Ureter (tissue), 1 donor: Measurements from ENCODE around the gene SMIM36. TPM values are rescaled to one million over a fixed set of nuclear protein-coding genes. Genes with fewer than 3 reads are reported as not detected.
"Not testable (repeated sequence)": the region's sequence is repeated elsewhere in the genome, so short reads cannot be mapped to it uniquely, and the experiment has no call there.

Experiments used
- DNase-seq: peaks from one replicate; pipeline ENCODE4 v3.0.0-alpha.2; 2020; ENCODE audit warnings: low spot score
- total RNA-seq: library from RNA; stranded (reverse); gene quantifications from one replicate; pipeline ENCODE4 v1.2.4, GENCODE V29; 2023
- donor health status: DM: yes; HTN: yes; CAD: no.

The SMIM36 gene
- total RNA-seq, 1 donor from 2014 or later, result not detected

GRCh38 chr17:55414983-55415382, 96.3 kb downstream of the SMIM36 start:
- no peak for DNase-seq

GRCh38 chr17:55413825-55414489, 97.3 kb downstream of the SMIM36 start:
- DNase-seq, result no peak

DNA sequence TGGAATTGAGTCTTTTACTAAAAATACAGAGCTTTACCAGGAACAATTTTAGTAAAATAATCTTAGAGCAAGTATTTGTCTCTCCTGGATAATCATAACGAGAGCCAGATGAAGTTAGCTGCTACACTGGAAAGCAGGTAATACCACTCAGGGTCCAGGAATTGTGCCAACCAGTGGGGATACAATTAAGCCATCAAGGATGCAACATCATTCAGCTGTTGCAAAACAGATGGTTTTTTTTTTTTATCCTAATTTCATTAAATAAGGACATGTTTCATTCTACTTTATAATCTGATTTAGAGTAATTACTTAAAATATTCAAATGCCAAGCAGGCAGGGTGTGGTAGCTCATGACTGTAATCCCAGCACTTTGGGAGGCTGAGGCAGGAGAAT, 99.8 kb downstream of the SMIM36 start:
- no peak for DNase-seq

DNA sequence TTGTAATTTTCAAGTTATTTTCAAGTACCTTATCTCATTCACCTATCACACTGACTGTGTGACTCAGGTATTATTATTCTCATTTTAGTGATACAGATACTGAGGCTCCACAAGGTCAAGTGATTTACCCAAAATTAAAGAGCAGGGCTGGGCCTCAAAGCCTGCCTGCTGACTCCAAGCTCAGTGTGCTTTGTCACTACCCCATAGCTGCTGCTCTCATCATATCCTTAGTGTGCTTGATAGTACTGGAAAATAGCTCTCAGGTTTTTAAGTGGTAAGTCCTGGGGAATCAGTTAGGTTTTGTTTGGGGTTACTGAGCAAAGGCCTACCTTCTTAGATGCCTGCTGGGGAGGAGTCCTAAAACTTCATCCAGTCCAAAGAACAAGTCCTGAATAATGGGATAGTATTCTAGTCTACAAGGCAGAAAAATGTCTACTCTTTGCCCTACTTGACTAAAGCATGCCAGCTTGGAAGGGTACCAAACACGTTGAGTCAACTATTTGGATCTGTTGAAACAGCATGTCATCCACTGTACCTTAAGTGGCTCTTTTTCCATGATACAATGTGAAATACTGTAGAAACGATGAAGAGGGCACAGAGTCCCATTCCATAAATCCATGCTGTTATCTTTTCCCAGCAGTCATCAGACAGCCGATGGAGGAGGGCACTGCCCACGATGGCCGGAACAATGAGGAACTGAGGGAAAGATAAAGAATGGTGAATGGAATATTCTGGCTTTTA, 100.4 kb downstream of the SMIM36 start:
- no peak for DNase-seq

DNA sequence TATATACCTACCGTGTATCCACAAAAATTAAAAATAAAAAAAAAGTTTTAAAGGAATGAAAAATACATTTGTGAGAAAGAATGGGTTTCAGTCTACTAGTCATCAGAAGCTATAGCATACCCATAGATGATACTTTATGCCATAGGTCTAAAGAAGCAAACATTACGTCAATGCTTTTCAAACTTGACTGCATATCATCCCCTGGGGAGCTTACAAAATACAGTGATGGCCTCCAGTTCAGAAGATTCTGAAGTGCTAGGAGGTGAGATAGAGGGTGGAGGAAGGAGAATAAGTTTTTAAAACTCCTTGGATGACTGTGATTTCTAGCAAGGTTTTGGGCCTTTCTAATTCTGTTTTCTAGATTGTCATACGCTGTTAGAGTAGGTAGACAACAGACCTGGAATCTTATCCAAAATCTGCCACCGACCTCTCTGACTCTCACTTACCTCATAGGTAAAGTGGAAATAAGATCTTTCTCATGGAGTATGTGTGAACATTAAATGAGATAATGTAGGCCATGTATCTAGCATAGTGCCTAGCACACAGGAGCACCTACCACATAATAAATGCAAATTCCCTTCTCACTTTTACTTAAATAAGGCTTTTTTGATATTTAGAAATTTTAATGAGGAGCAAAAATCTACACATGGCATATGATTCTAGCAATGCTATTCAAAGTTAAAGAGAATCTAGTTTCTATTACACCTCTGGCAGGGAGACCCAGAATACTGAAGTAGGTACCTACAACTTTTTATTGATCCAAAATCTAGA, 102.0 kb downstream of the SMIM36 start:
- no peak for DNase-seq

DNA sequence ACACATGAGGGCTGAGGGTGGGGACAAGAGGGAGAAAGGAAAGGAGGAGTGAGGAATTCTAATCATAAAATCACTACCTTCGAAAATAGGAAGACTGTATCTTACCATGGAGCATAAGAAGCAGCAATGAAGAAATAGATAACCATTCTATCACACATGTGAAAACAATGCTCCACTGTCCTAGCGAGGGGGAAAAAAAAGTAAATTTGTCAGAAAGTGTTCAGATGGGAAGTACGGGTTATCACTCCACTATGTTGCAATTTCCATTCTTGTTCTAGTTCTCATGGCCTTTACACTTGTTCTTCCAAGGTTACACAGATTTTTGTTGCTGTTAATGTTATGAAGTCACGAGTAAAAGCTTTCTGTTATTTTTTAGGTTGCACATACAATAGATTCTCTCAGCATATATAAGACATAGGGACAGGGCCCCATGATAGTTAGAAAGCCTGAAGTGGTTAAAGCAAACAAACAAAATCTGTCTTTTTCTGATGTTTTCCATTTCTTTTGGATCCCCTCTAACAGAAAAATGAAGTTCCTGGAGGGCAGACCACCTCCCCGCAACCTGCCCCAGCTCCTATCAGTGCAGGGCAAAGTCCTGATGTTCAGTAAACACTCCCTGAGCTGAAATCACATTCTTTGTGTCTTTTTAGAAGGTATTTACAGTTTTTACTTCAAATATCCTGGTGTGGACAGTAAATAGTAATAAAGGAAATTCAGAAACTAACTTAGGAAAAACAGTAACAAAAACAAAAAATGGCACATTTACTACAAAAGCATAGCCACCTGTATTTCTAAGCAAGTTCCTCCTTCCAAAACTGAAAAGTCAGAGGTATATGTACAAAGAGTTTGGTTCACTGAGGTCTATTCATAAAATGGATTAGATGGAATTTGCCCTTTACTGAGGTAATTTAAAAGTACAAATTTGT, 103.3 kb downstream of the SMIM36 start:
- no peak for DNase-seq

GRCh38 chr17:55405600-55405999, 105.7 kb downstream of the SMIM36 start:
- DNase-seq, result no peak

GRCh38 chr17:55404197-55404596, 107.1 kb downstream of the SMIM36 start:
- not testable (repeated sequence) for DNase-seq

DNA sequence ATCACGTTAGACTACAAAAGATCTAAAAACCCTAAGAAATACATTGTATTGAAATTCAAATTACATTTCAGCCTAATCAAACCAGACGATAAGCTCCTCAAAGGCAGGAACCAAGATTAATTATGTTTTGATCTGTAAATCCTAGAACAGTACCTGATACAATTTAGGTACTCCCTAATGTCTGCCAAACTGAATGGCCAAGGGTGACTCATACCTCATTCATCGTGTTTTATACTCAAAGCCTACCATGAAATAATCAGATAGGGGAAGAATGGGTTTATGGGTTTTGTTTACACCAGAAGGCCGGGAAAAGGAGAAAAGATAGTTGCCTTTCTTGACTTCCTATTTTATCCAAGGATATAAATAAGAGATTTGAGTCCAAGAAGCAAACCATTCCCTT, 108.9 kb downstream of the SMIM36 start:
- DNase-seq, result no peak

Other genes with a start within 250 kb of the SMIM36 start
- gene HLF, start 246.5 kb downstream of the SMIM36 start, total RNA-seq, result 23.8 TPM
- 8.9 TPM for gene MMD, start 89.6 kb downstream of the SMIM36 start, total RNA-seq
- gene TMEM100, start 211.4 kb upstream of the SMIM36 start, total RNA-seq, result 8.4 TPM
- gene PCTP, start 239.6 kb upstream of the SMIM36 start, total RNA-seq, result 33.9 TPM